H9 (cell line): Measurements from ENCODE around the gene ENOPH1. TPM values are rescaled to one million over a fixed set of nuclear protein-coding genes. Genes with fewer than 3 reads are reported as not detected.
A peak's percentile ranks its signal among the peaks of the same experiment; 100 is the strongest.

Experiments used
- DNase-seq: peaks from one replicate; pipeline ENCODE4 v3.0.0-alpha.2; 2017
- H2AFZ ChIP-seq: one replicate; pipeline ENCODE4 v1.6.1; 2013; ENCODE audit warnings: mild to moderate bottlenecking, low read length, control low read depth, moderate library complexity
- H2AK5ac ChIP-seq: 2 replicates; pipeline ENCODE4 v1.6.1; 2013; ENCODE audit warnings: low read length, control low read depth, mixed read lengths; ENCODE audit not compliant: insufficient read length
- H2BK120ac ChIP-seq: one replicate; pipeline ENCODE4 v1.6.1; 2013; ENCODE audit warnings: low read depth, mild to moderate bottlenecking, low read length, control low read depth, inconsistent platforms; ENCODE audit not compliant: poor library complexity, severe bottlenecking
- H2BK12ac ChIP-seq: 2 replicates; pipeline ENCODE4 v1.6.1; 2013; ENCODE audit warnings: low read length, control low read depth, mixed read lengths, low read depth; ENCODE audit not compliant: insufficient read length
- H2BK15ac ChIP-seq: 2 replicates; pipeline ENCODE4 v1.6.1; 2013; ENCODE audit warnings: low read depth, low read length, control low read depth
- H2BK20ac ChIP-seq: one replicate; pipeline ENCODE4 v1.6.1; 2013; ENCODE audit warnings: low read depth, mild to moderate bottlenecking, low read length, control low read depth, inconsistent platforms; ENCODE audit not compliant: poor library complexity, severe bottlenecking
- H2BK5ac ChIP-seq: 2 replicates; pipeline ENCODE4 v1.6.1; 2013; ENCODE audit warnings: low read length, control low read depth, mixed read lengths; ENCODE audit not compliant: insufficient read length
- H3K14ac ChIP-seq: 2 replicates; pipeline ENCODE4 v1.6.1; 2013; ENCODE audit warnings: low read length, control low read depth; ENCODE audit not compliant: insufficient read depth
- H3K18ac ChIP-seq: 2 replicates; pipeline ENCODE4 v1.6.1; 2013; ENCODE audit warnings: low read depth, mild to moderate bottlenecking, mixed read lengths, low read length, control low read depth; ENCODE audit not compliant: insufficient read length
- H3K23ac ChIP-seq: 2 replicates; pipeline ENCODE4 v1.6.1; 2013; ENCODE audit warnings: low read length, control low read depth, mixed read lengths, low read depth; ENCODE audit not compliant: insufficient read length
- H3K23me2 ChIP-seq: 2 replicates; pipeline ENCODE4 v1.6.1; 2013; ENCODE audit warnings: low read depth, mild to moderate bottlenecking, mixed read lengths, low read length, control low read depth; ENCODE audit not compliant: insufficient read length, poor library complexity, severe bottlenecking
- H3K27ac ChIP-seq: 2 replicates; pipeline ENCODE4 v1.5.1; 2013; ENCODE audit warnings: low read length, control low read depth, mixed read lengths, low read depth; ENCODE audit not compliant: insufficient read length
- H3K27me3 ChIP-seq: 2 replicates; pipeline ENCODE4 v1.6.1; 2013; ENCODE audit warnings: low read length, control low read depth, inconsistent platforms; ENCODE audit not compliant: insufficient read depth
- H3K4ac ChIP-seq: 2 replicates; pipeline ENCODE4 v1.6.1; 2013; ENCODE audit warnings: low read depth, mild to moderate bottlenecking, control low read depth, inconsistent platforms, low read length, moderate library complexity
- H3K4me1 ChIP-seq: 2 replicates; pipeline ENCODE4 v1.6.1; 2013; ENCODE audit warnings: low read length, control low read depth, inconsistent platforms; ENCODE audit not compliant: insufficient read depth
- H3K4me2 ChIP-seq: 2 replicates; pipeline ENCODE4 v1.6.1; 2013; ENCODE audit warnings: low read length, control low read depth, mixed read lengths; ENCODE audit not compliant: insufficient read length, insufficient read depth
- H3K56ac ChIP-seq: 2 replicates; pipeline ENCODE4 v1.6.1; 2013; ENCODE audit warnings: low read depth, mild to moderate bottlenecking, mixed read lengths, low read length, control low read depth; ENCODE audit not compliant: insufficient read length
- H3K79me1 ChIP-seq: 2 replicates; pipeline ENCODE4 v1.6.1; 2013; ENCODE audit warnings: low read depth, mild to moderate bottlenecking, moderate library complexity, low read length, control low read depth, inconsistent platforms; ENCODE audit not compliant: insufficient read depth, poor library complexity, severe bottlenecking
- H3K79me2 ChIP-seq: 2 replicates; pipeline ENCODE4 v1.6.1; 2013; ENCODE audit warnings: low read length, control low read depth, inconsistent platforms; ENCODE audit not compliant: insufficient read depth
- H3K9ac ChIP-seq: 2 replicates; pipeline ENCODE4 v1.6.1; 2013; ENCODE audit warnings: low read length, control low read depth, mixed read lengths; ENCODE audit not compliant: insufficient read length; ENCODE audit errors: extremely low read depth
- H3K9me3 ChIP-seq: one replicate; pipeline ENCODE4 v1.6.1; 2013; ENCODE audit warnings: low read depth, low read length, inconsistent platforms; ENCODE audit not compliant: control insufficient read depth
- H3T11ph ChIP-seq: one replicate; pipeline ENCODE4 v1.6.1; 2013; ENCODE audit warnings: mild to moderate bottlenecking, low read length, control low read depth, inconsistent platforms
- H4K20me1 ChIP-seq: one replicate; pipeline ENCODE4 v1.6.1; 2013; ENCODE audit not compliant: control insufficient read depth, insufficient read length, insufficient read depth
- H4K5ac ChIP-seq: 2 replicates; pipeline ENCODE4 v1.6.1; 2013; ENCODE audit warnings: low read depth, mild to moderate bottlenecking, mixed read lengths, low read length, control low read depth; ENCODE audit not compliant: insufficient read length
- H4K8ac ChIP-seq: replicated peaks from 2 replicates; pipeline ENCODE4 v1.6.1; 2013; ENCODE audit warnings: low read length, control low read depth, mixed read lengths, low read depth; ENCODE audit not compliant: insufficient read length
- H4K91ac ChIP-seq: 2 replicates; pipeline ENCODE4 v1.6.1; 2013; ENCODE audit warnings: low read depth, mild to moderate bottlenecking, moderate library complexity, mixed read lengths, low read length, control low read depth; ENCODE audit not compliant: insufficient read length
- H3K27ac Mint-ChIP-seq, 3 experiments: 2 replicates in 2 of 3; 3 replicates in 1 of 3; pipeline ENCODE4 v1.8.0; 2020 to 2021; ENCODE audit warnings: mixed read lengths in 3 of 3, mild to moderate bottlenecking in 1 of 3, moderate library complexity in 1 of 3
- H3K27me3 Mint-ChIP-seq: 2 replicates; pipeline ENCODE4 v1.8.0; 2021; ENCODE audit warnings: low read depth, mild to moderate bottlenecking, moderate library complexity, mixed read lengths
- H3K36me3 Mint-ChIP-seq, 3 experiments: 2 replicates in 2 of 3; 3 replicates in 1 of 3; pipeline ENCODE4 v1.8.0; 2020 to 2021; ENCODE audit warnings: low read depth in 3 of 3, mixed read lengths in 3 of 3; ENCODE audit not compliant: insufficient read depth in 1 of 3
- H3K4me1 Mint-ChIP-seq, 2 experiments: 2 replicates each; pipeline ENCODE4 v1.8.0; 2020; ENCODE audit warnings: mixed read lengths in 2 of 2
- H3K4me3 Mint-ChIP-seq, 2 experiments: 2 replicates in 1 of 2; 3 replicates in 1 of 2; pipeline ENCODE4 v1.8.0; 2020 to 2021; ENCODE audit warnings: mild to moderate bottlenecking in 2 of 2, mixed read lengths in 2 of 2, moderate library complexity in 1 of 2
- H3K9me3 Mint-ChIP-seq, 2 experiments: 2 replicates in 1 of 2; 3 replicates in 1 of 2; pipeline ENCODE4 v1.8.0; 2020; ENCODE audit warnings: mild to moderate bottlenecking in 2 of 2, mixed read lengths in 2 of 2, moderate library complexity in 1 of 2
- CTCF ChIP-seq: fragments of 200-600 bp; sonication (generic); conservative IDR thresholded peaks from 3 replicates; pipeline ENCODE4 v1.8.0; 2021; ENCODE audit warnings: antibody characterized with exemption, mild to moderate bottlenecking
- WGBS: extraction: QIAGEN DNeasy Blood & Tissue Kit; methylation state at CpG from one replicate; pipeline ENCODE4 v1.1.7; 2013; ENCODE audit warnings: missing lambda C conversion rate, low lambda C conversion rate, mixed read lengths; ENCODE audit not compliant: insufficient read length; ENCODE audit errors: extremely low coverage; 5-methylcytosine and 5-hydroxymethylcytosine counted together
- total RNA-seq: library from RNA; stranded (reverse); gene quantifications from 2 replicates; pipeline ENCODE4 v1.2.1, GENCODE V29; 2021

Gene ENOPH1
- total RNA-seq, 1 experiment from 2014 or later: 62.4 TPM

GRCh38 chr4:82428969-82429727 lies 1.2 kb upstream of the ENOPH1 start:
- H3K4me3 Mint-ChIP-seq: peak overlapping the region; percentile 100
- peak; percentile 92 for DNase-seq
- peak overlapping the region; percentile 99 for H3K4me2 ChIP-seq
- peak overlapping the region; percentile 99 for H3K9ac ChIP-seq
- peak overlapping the region; percentile 71 for H3K27ac ChIP-seq
- no peaks in the 10 kb centered on the region for H3K79me1 ChIP-seq
- peak overlapping the region; percentile 87 for H3K56ac ChIP-seq
- no CpG with 5 or more reads among the region's 83 CpGs for WGBS
- peak; percentile 93 for TF ChIP-seq CTCF
- H3K14ac ChIP-seq: peak overlapping the region; percentile 99
- H4K20me1 ChIP-seq: no peaks in the 10 kb centered on the region
- no peak overlapping the region for H3K23ac ChIP-seq
- peaks cover 6% of the 10 kb centered on the region for H3K23me2 ChIP-seq
- H2BK120ac ChIP-seq: peak overlapping the region; percentile 91
- peak overlapping the region; percentile 94; the same call in 1 of the 2 replicates for H3K4ac ChIP-seq
- peaks cover 4% of the 10 kb centered on the region; the same call in 1 of the 2 replicates for H3K27me3 Mint-ChIP-seq
- peak overlapping the region; percentile 96 for H2BK5ac ChIP-seq
- H2AFZ ChIP-seq: no peak overlapping the region
- peaks cover 65 to 79% (median 66%) of the 10 kb centered on the region in 3 experiments for H3K36me3 Mint-ChIP-seq
- H3T11ph ChIP-seq: peak overlapping the region; percentile 67
- no peak overlapping the region for H2BK20ac ChIP-seq
- no peak overlapping the region for H2BK15ac ChIP-seq
- peaks cover 0 to 4% of the 10 kb centered on the region in 2 experiments; a peak in 2 of 5 replicates for H3K9me3 Mint-ChIP-seq
- H3K27me3 ChIP-seq: no peaks in the 10 kb centered on the region
- peaks cover 54% of the 10 kb centered on the region for H3K79me2 ChIP-seq
- H4K5ac ChIP-seq: peak overlapping the region; percentile 93
- peak overlapping the region; percentile 99 for H3K18ac ChIP-seq
- peak overlapping the region; percentile 68 for H4K8ac ChIP-seq
- no peak overlapping the region for H2BK12ac ChIP-seq
- H2AK5ac ChIP-seq: no peak overlapping the region
- no peaks in the 10 kb centered on the region for H3K9me3 ChIP-seq
- H3K27ac Mint-ChIP-seq: peak overlapping the region; percentile 100
- no peaks in the 10 kb centered on the region for H3K4me1 ChIP-seq
- peaks cover 39 to 45% of the 10 kb centered on the region in 2 experiments for H3K4me1 Mint-ChIP-seq
- H4K91ac ChIP-seq: peak overlapping the region; percentile 98
